Measurements from ENCODE around the gene GRIA1. TPM values are rescaled to one million over a fixed set of nuclear protein-coding genes. Genes with fewer than 3 reads are reported as not detected.

GRIA1 gene
- total and polyA plus RNA-seq, 2 of the 4 experiments (the other 2 are of a cell fraction) = 0.48 to 1.3 TPM

DNA sequence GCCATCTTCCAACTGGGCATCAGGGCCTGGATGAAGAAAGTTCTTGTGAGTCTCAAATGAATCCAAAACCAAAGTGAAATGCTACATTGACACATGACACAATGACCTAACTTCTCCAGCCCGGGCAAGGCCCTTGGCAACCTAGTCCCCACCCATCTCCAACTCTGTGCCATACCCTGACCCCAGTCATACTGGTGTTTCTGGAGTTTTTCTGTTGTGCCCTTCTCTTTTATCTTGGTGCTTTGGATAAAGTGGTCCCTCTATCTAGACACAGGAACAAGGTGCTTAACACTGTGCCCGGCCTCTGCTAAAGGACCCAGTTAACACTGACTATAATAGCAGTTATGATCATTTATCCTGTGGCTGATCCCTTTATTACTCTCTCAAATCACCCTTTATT lies 149.8 kb downstream of the GRIA1 start:
- CTCF ChIA-PET = no interaction called here
- H3K23ac ChIP-seq (ENCODE audit: low read depth, low read length) = no peak overlapping the region
- BruUV-seq (replicated peaks) = no TSS peak

More for the DNA sequence above, 149.8 kb downstream of the GRIA1 start:
- no peak overlapping the region for H2BK15ac ChIP-seq (ENCODE audit: low read depth, low read length)
- no peak overlapping the region for H3K14ac ChIP-seq (replicated peaks; ENCODE audit: low read depth, low read length)
- H3K4me2 ChIP-seq (ENCODE audit: low read depth, low read length) = no peak overlapping the region
- POLR2A ChIA-PET (ENCODE audit: unreplicated experiment) = no interaction called here
- no peak overlapping the region for H2BK120ac ChIP-seq (ENCODE audit: low read depth, low read length)
- no peak overlapping the region for H3K4ac ChIP-seq (ENCODE audit: low read depth, low read length)
- intact Hi-C loops (cut with micrococcal nuclease) (no loop called here), in situ Hi-C loops (cut with MboI; ENCODE audit: low sequenced_read_pairs) (no loop called here), dilution Hi-C loops (cut with HindIII; ENCODE audit: low sequenced_read_pairs, unreplicated experiment) (no loop called here)
- TF ChIP-seq CEBPB (IDR thresholded peaks at IDR 0.05; ENCODE audit: low read depth, low read length) (no peak), RCOR1 (IDR thresholded peaks at IDR 0.05; ENCODE audit: insufficient replicate concordance, low read length) (no peak), FOS (IDR thresholded peaks at IDR 0.05; ENCODE audit: low read depth, low read length) (no peak), RFX5 (IDR thresholded peaks at IDR 0.05; ENCODE audit: low read depth, low read length) (no peak), CHD1 (IDR thresholded peaks at IDR 0.05; ENCODE audit: low read depth, low read length) (no peak), SMC3 (IDR thresholded peaks at IDR 0.05; ENCODE audit: low read depth, low read length) (no peak), MAZ (IDR thresholded peaks at IDR 0.05; ENCODE audit: borderline replicate concordance, low read depth, low read length) (no peak), POLR2A (IDR thresholded peaks at IDR 0.05; ENCODE audit: low read depth, low read length) (no peak), NFE2L2 (IDR thresholded peaks at IDR 0.05; ENCODE audit: low read depth, low read length) (no peak), BHLHE40 (IDR thresholded peaks at IDR 0.05; ENCODE audit: low read depth, low read length) (no peak), MXI1 (IDR thresholded peaks at IDR 0.05; ENCODE audit: borderline replicate concordance, low read depth, low read length) (no peak), RAD21 (IDR thresholded peaks at IDR 0.05; ENCODE audit: low read length) (no peak), CTCF (conservative IDR thresholded peaks at IDR 0.05; ENCODE audit: low read depth, low read length) (no peak), MAFK (IDR thresholded peaks at IDR 0.05; ENCODE audit: low read depth, low read length) (no peak), ELK1 (IDR thresholded peaks at IDR 0.05; ENCODE audit: borderline replicate concordance, low read depth, low read length) (no peak)
- TF ChIP-seq, protein P1, sequence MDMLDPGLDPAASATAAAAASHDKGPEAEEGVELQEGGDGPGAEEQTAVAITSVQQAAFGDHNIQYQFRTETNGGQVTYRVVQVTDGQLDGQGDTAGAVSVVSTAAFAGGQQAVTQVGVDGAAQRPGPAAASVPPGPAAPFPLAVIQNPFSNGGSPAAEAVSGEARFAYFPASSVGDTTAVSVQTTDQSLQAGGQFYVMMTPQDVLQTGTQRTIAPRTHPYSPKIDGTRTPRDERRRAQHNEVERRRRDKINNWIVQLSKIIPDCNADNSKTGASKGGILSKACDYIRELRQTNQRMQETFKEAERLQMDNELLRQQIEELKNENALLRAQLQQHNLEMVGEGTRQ (IDR thresholded peaks at IDR 0.05; ENCODE audit: low read depth, low read length) = no peak
- H2AK9ac ChIP-seq (replicated peaks; ENCODE audit: low read depth, low read length, poor library complexity) = no peak overlapping the region
- no peak for ATAC-seq (ENCODE audit: low read depth)
- no peaks in the 10 kb centered on the region for H3K9me3 ChIP-seq (ENCODE audit: control insufficient read depth, insufficient read depth, low read length)
- no peak for DNase-seq
- no peaks in the 10 kb centered on the region for H3K4me1 ChIP-seq (ENCODE audit: control insufficient read depth, insufficient read depth, low read length)
- H4K8ac ChIP-seq (ENCODE audit: low read depth in 2 of 2, low read length in 2 of 2) = no peak overlapping the region
- H4K91ac ChIP-seq (ENCODE audit: insufficient read depth, low read depth, low read length) = no peak overlapping the region
- no peak overlapping the region for H4K5ac ChIP-seq (ENCODE audit: low read depth, low read length)
- no peaks in the 10 kb centered on the region for H4K20me1 ChIP-seq (ENCODE audit: insufficient read depth, low read length)
- no peak overlapping the region for H3K18ac ChIP-seq (ENCODE audit: low read depth, low read length)
- no CpG with 5 or more reads among the region's 2 CpGs for WGBS, 2 experiments (ENCODE audit: extremely low coverage in 2 of 2, insufficient read length in 1 of 2)
- no peak overlapping the region for H3K27ac ChIP-seq (ENCODE audit: insufficient read depth, low read length)
- no peak overlapping the region for H2BK5ac ChIP-seq (ENCODE audit: low read depth, low read length, poor library complexity, severe bottlenecking)
- no peak overlapping the region for H2AK5ac ChIP-seq (ENCODE audit: low read depth, low read length)
- no peak overlapping the region for H3K9ac ChIP-seq (ENCODE audit: low read depth, low read length)
- no peaks in the 10 kb centered on the region for H3K36me3 ChIP-seq (ENCODE audit: control insufficient read depth, insufficient read depth, low read length)
- H3K56ac ChIP-seq (ENCODE audit: extremely low read depth, insufficient read depth, low read length) = no peak overlapping the region
- H3K4me3 ChIP-seq (ENCODE audit: insufficient read depth, low read depth, low read length) = no peak overlapping the region
- no peaks in the 10 kb centered on the region for H3K79me1 ChIP-seq (ENCODE audit: low read depth in 1 of 2, low read length in 2 of 2)
- H3K27me3 ChIP-seq (ENCODE audit: control insufficient read depth, insufficient read depth, low read length) = no peaks in the 10 kb centered on the region
- no peak overlapping the region for H2BK20ac ChIP-seq (ENCODE audit: low read depth, low read length)
- H2AFZ ChIP-seq (replicated peaks; ENCODE audit: low read length, poor library complexity) = no peak overlapping the region
- no peaks in the 10 kb centered on the region for H3K9me1 ChIP-seq (ENCODE audit: insufficient read depth, low read length)
